ENCODE results near the gene MAP4K2. TPM values are rescaled to one million over a fixed set of nuclear protein-coding genes. Genes with fewer than 3 reads are reported as not detected.

Gene MAP4K2
- total and polyA plus RNA-seq, 2 of the 8 experiments (the other 6 are each of a cell fraction or from before 2014, with no cell fraction given): 20.1 to 20.7 TPM

DNA sequence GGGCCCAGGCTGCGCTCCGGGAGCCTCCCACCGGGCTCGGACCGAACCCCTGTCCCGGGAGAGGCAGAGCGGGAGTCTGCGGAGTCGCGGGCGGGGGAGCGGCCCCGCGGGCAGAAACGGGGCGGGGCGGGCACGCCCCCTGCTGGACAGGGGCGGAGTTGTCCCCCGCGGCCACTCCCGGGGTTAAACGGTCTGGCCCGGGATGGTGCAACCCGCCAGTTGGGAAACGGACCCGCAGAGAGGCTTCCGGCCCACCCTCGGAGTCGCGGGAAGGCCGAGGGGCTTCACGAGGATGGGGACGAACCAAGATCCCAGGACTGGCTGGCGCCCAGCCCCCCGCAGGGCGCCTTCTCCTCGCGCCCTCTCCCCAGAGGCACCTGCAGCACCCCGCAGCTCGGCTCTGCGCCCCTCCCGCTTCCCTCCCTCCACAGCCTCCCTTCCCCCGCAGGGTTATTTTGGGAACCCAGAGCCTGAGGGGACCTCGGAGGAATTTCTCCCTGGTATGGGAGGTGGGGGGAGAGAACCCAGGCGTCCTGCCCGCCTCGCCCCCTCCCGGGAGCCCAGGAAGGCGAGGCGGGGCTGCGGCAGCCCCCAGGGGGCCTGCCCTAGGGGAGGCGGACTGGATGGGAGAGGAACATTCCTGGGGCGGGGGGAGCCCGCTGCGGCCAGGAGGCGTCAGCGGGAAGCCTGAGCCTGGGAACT lies 60.0 kb downstream of the MAP4K2 start (continued):
- TF ChIP-seq, protein P1, sequence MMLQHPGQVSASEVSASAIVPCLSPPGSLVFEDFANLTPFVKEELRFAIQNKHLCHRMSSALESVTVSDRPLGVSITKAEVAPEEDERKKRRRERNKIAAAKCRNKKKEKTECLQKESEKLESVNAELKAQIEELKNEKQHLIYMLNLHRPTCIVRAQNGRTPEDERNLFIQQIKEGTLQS (IDR thresholded peaks at IDR 0.05; ENCODE audit: insufficient read depth, low read depth, low read length): no peak
- TF ChIP-seq SRF (IDR thresholded peaks at IDR 0.05; ENCODE audit: low read depth, low read length): no peak

Data from H1 (cell line).